HCT116 (cell line): ENCODE measurements around the gene RNASE8. TPM values are rescaled to one million over a fixed set of nuclear protein-coding genes. Genes with fewer than 3 reads are reported as not detected.

ENCODE experiments used
- ATAC-seq: fragments of 200-7000 bp; cut with Tn5 transposase; 2 replicates; pipeline ENCODE4 v1.9.1; 2020; ENCODE audit warnings: mild to moderate bottlenecking, moderate library complexity
- BruUV-seq: library from RNA; stranded (reverse); fragments of 400-500 nt; replicated peaks from 2 replicates; lab custom pipeline; 2021; lab: Mats Ljungman, UMichigan
- CTCF ChIA-PET: fragments of 300-600 bp; sonication (Branson Sonifier 250); formaldehyde crosslinking; loops from one replicate; lab custom pipeline; 2021; ENCODE audit warnings: antibody characterized with exemption; lab: Charles Lee
- POLR2A ChIA-PET: fragments of 300-600, 350-600 bp; sonication (Branson Sonifier 250); formaldehyde crosslinking; loops from one replicate; lab custom pipeline; 2021; ENCODE audit warnings: antibody characterized with exemption; lab: Charles Lee
- RAD21 ChIA-PET, 2 experiments: fragments of 300-600 bp; sonication (Branson Sonifier 250); formaldehyde crosslinking; loops; one replicate each; lab custom pipeline; 2023; ENCODE audit warnings: low total read pairs in 2 of 2; ENCODE audit not compliant: uncharacterized antibody in 2 of 2, unreplicated experiment in 2 of 2, low non-redundant PET in 1 of 2; lab: Charles Lee
- DNase-seq: peaks from one replicate; pipeline ENCODE4 v3.0.0-alpha.2; 2010; ENCODE audit warnings: low read depth, low spot score
- H2AFZ ChIP-seq: fragments of 200-600 bp; shearing (Covaris generic), sonication (generic); 2 replicates; pipeline ENCODE4 v1.6.1; 2017; ENCODE audit warnings: low read depth, mixed run types, mixed read lengths, antibody characterized with exemption, low read length; ENCODE audit not compliant: poor library complexity, severe bottlenecking
- H3K27ac ChIP-seq: 2 replicates; pipeline ENCODE4 v1.5.1; 2012; ENCODE audit warnings: low read depth, low read length
- H3K27me3 ChIP-seq: fragments of 200-600 bp; sonication (generic); 2 replicates; pipeline ENCODE4 v1.6.1; 2016; ENCODE audit warnings: mixed run types, low read length, mixed read lengths; ENCODE audit not compliant: insufficient read depth
- H3K36me3 ChIP-seq, 2 experiments: fragments of 200-500 bp in 1 of 2; fragments of 200-600 bp in 1 of 2; sonication (Bioruptor generic) in 1 of 2; sonication (generic) in 1 of 2; 2 replicates each; pipeline versions ENCODE4 v1.5.1 to v1.6.1; 2014 to 2016; ENCODE audit warnings: low read length in 2 of 2, inconsistent platforms in 1 of 2, mixed read lengths in 1 of 2, mixed run types in 1 of 2; ENCODE audit not compliant: insufficient read depth in 2 of 2, control insufficient read depth in 1 of 2
- H3K4me1 ChIP-seq, 2 experiments: fragments of 200-600 bp in 1 of 2; sonication (generic) in 1 of 2; 2 replicates each; pipeline versions ENCODE4 v1.5.1 to v1.6.1; 2012 to 2017; ENCODE audit warnings: low read length in 2 of 2, inconsistent platforms in 1 of 2, mild to moderate bottlenecking in 1 of 2, mixed read lengths in 1 of 2, mixed run types in 1 of 2, moderate library complexity in 1 of 2; ENCODE audit not compliant: insufficient read depth in 2 of 2, control insufficient read depth in 1 of 2
- H3K4me2 ChIP-seq: fragments of 200-600 bp; sonication (generic); 2 replicates; pipeline ENCODE4 v1.6.1; 2017; ENCODE audit warnings: mixed run types, low read length, mixed read lengths
- H3K4me3 ChIP-seq, 2 experiments: fragments of 200-600 bp in 1 of 2; sonication (generic) in 1 of 2; replicated peaks in 1 of 2; 2 replicates each; pipeline ENCODE4 v1.5.1; 2011 to 2016; ENCODE audit warnings: low read length in 2 of 2, control low read depth in 1 of 2, low read depth in 1 of 2, mild to moderate bottlenecking in 1 of 2, mixed read lengths in 1 of 2, mixed run types in 1 of 2
- H3K79me2 ChIP-seq: fragments of 200-600 bp; sonication (generic); 2 replicates; pipeline ENCODE4 v1.6.1; 2017; ENCODE audit warnings: mild to moderate bottlenecking, mixed run types, low read length, moderate library complexity, mixed read lengths; ENCODE audit not compliant: insufficient read depth
- H3K9ac ChIP-seq: fragments of 200-600 bp; sonication (generic); 2 replicates; pipeline ENCODE4 v1.6.1; 2016; ENCODE audit warnings: low read length, mixed read lengths
- H3K9me2 ChIP-seq: fragments of 200-600 bp; sonication (generic), shearing (Covaris generic); 2 replicates; pipeline ENCODE4 v1.6.1; 2017; ENCODE audit warnings: mixed run types, mild to moderate bottlenecking, moderate library complexity; ENCODE audit not compliant: insufficient read depth
- H3K9me3 ChIP-seq, 2 experiments: fragments of 200-500 bp in 1 of 2; fragments of 200-600 bp in 1 of 2; sonication (Bioruptor generic) in 1 of 2; sonication (generic) in 1 of 2; 2 replicates each; pipeline ENCODE4 v1.6.1; 2014 to 2017; ENCODE audit warnings: low read length in 2 of 2, mixed read lengths in 2 of 2, inconsistent platforms in 1 of 2, low read depth in 1 of 2, mild to moderate bottlenecking in 1 of 2, mixed run types in 1 of 2, moderate library complexity in 1 of 2; ENCODE audit not compliant: control insufficient read depth in 1 of 2, insufficient read depth in 1 of 2
- H4K20me1 ChIP-seq: fragments of 200-600 bp; sonication (generic), shearing (Covaris generic); 2 replicates; pipeline ENCODE4 v1.6.1; 2017; ENCODE audit warnings: mixed run types, mild to moderate bottlenecking, moderate library complexity; ENCODE audit not compliant: insufficient read depth
- CTCF ChIP-seq, 3 experiments: fragments of 200-600 bp in 1 of 3; sonication (generic) in 1 of 3; IDR thresholded peaks in 2 of 3; conservative IDR thresholded peaks in 1 of 3; 2 replicates each; pipeline ENCODE4 v1.5.1; 2012 to 2017; ENCODE audit warnings: low read depth in 2 of 3, low read length in 2 of 3, antibody characterized with exemption in 1 of 3, borderline replicate concordance in 1 of 3, control low read depth in 1 of 3, mild to moderate bottlenecking in 1 of 3, mixed read lengths in 1 of 3, mixed run types in 1 of 3, moderate library complexity in 1 of 3; ENCODE audit not compliant: insufficient read depth in 1 of 3
- EZH2phosphoT487 ChIP-seq: fragments of 200-600 bp; IDR thresholded peaks from 2 replicates; pipeline ENCODE4 v1.6.1; 2018; ENCODE audit warnings: antibody characterized with exemption, borderline replicate concordance
- YY1 ChIP-seq: IDR thresholded peaks from 2 replicates; pipeline ENCODE4 v1.6.1; 2011; ENCODE audit warnings: low read length, low read depth, moderate library complexity, mild to moderate bottlenecking; ENCODE audit not compliant: insufficient replicate concordance; ENCODE audit errors: extremely low read depth
- intact Hi-C: fragments of 100-400 bp; cut with micrococcal nuclease; formaldehyde crosslinking; loops from 2 replicates; pipeline ENCODE4 v1.10.0; 2022
- total RNA-seq: library from RNA; stranded (reverse); gene quantifications from one replicate; pipeline ENCODE4 v1.2.1, GENCODE V29; 2021; ENCODE audit not compliant: unreplicated experiment

RNASE8 gene
- total RNA-seq, 1 experiment from 2014 or later: not detected

GRCh38 chr14:21090194-21090939, 32.7 kb downstream of the RNASE8 start:
- intact Hi-C loops: no loop called here
- POLR2A ChIA-PET: interaction anchor here (1.5 kb wide), 1 partner anchor 76 kb away, joined by 4 read pairs; no protein-coding TSS in a partner anchor
- ATAC-seq (peak; percentile 44; the same call in 1 of the 2 replicates), DNase-seq (no peak)
- no TSS peak for BruUV-seq
- H3K27me3 ChIP-seq: no peaks in the 10 kb centered on the region
- no peak overlapping the region for H2AFZ ChIP-seq
- no peak overlapping the region for H3K4me3 ChIP-seq
- H3K9ac ChIP-seq: no peak overlapping the region
- no peaks in the 10 kb centered on the region; a peak in 2 of 4 replicates for H3K36me3 ChIP-seq
- no peak overlapping the region for H3K4me2 ChIP-seq
- no peaks in the 10 kb centered on the region for H3K9me2 ChIP-seq
- H3K27ac ChIP-seq: no peak overlapping the region
- no peaks in the 10 kb centered on the region for H3K9me3 ChIP-seq
- CTCF ChIA-PET: interaction anchor here (0.6 to 3.1 kb wide), 6 partner anchors 14 to 75 kb away, joined by 3 to 21 read pairs (median 10); partner anchors contain the start of gene ARHGEF40
- RAD21 ChIA-PET: interaction anchor here (0.5 to 0.7 kb wide), 2 partner anchors 19 to 23 kb away, joined by 3 read pairs; no protein-coding TSS in a partner anchor
- no peaks in the 10 kb centered on the region for H3K79me2 ChIP-seq
- peaks cover 0 to 12% of the 10 kb centered on the region in 2 experiments; a peak in 3 of 4 replicates for H3K4me1 ChIP-seq
- no peaks in the 10 kb centered on the region for H4K20me1 ChIP-seq
- no peak for TF ChIP-seq EZH2phosphoT487
- TF ChIP-seq CTCF (IDR thresholded peaks at IDR 0.05 in 2 of 3, conservative IDR thresholded peaks at IDR 0.05 in 1 of 3; ENCODE audit: borderline replicate concordance in 1 of 3, insufficient read depth in 1 of 3, low read depth in 2 of 3, low read length in 2 of 3): peak; percentile 27 to 68 (median 65); a peak in 5 of 6 replicates
- no peak for TF ChIP-seq YY1
